PC-3 (cell line): Measurements from ENCODE around the gene TENT5C. TPM values are rescaled to one million over a fixed set of nuclear protein-coding genes. Genes with fewer than 3 reads are reported as not detected.

ENCODE experiments used
- ATAC-seq: fragments of 200-7000 bp; cut with Tn5 transposase; 2 replicates; pipeline ENCODE4 v1.9.1; 2020; ENCODE audit warnings: mild to moderate bottlenecking, moderate library complexity
- BruUV-seq: library from RNA; stranded (reverse); fragments of 400-500 nt; replicated peaks from 2 replicates; lab custom pipeline; 2021; lab: Mats Ljungman, UMichigan
- CTCF ChIA-PET: fragments of 300-600 bp; sonication (Branson Sonifier 250); formaldehyde crosslinking; loops from one replicate; lab custom pipeline; 2022; ENCODE audit warnings: antibody characterized with exemption; lab: Charles Lee
- POLR2A ChIA-PET: fragments of 300-600 bp; sonication (Branson Sonifier 250); formaldehyde crosslinking; loops from one replicate; lab custom pipeline; 2022; ENCODE audit warnings: antibody characterized with exemption; ENCODE audit not compliant: unreplicated experiment; lab: Charles Lee
- DNase-seq: peaks from one replicate; pipeline ENCODE4 v3.0.0-alpha.2; 2015
- H2AFZ ChIP-seq: fragments of 300-600 bp; sonication (generic); 2 replicates; pipeline ENCODE4 v1.6.0; 2016; ENCODE audit warnings: antibody characterized with exemption, low read length
- H3F3A ChIP-seq: fragments of 300-600 bp; sonication (generic); one replicate; pipeline ENCODE4 v1.6.0; 2017; ENCODE audit warnings: antibody characterized with exemption, low read length, control low read depth, mild to moderate bottlenecking; ENCODE audit not compliant: unreplicated experiment
- H3K27ac ChIP-seq: fragments of 300-600 bp; sonication (generic); 2 replicates; pipeline ENCODE4 v1.5.1; 2016; ENCODE audit warnings: mild to moderate bottlenecking, low read length
- H3K27me3 ChIP-seq: fragments of 300-600 bp; sonication (generic); 2 replicates; pipeline ENCODE4 v1.6.1; 2016; ENCODE audit warnings: low read length, mixed read lengths
- H3K36me3 ChIP-seq: fragments of 300-600 bp; sonication (generic); 2 replicates; pipeline ENCODE4 v1.6.1; 2016; ENCODE audit warnings: low read depth, mixed run types, low read length, mixed read lengths
- H3K4me1 ChIP-seq: fragments of 300-600 bp; sonication (generic); 2 replicates; pipeline ENCODE4 v1.5.1; 2016; ENCODE audit warnings: low read length; ENCODE audit not compliant: insufficient read depth
- H3K4me2 ChIP-seq: fragments of 300-600 bp; sonication (generic); 2 replicates; pipeline ENCODE4 v1.6.0; 2016; ENCODE audit warnings: low read length
- H3K4me3 ChIP-seq: fragments of 300-600 bp; sonication (generic); 2 replicates; pipeline ENCODE4 v1.5.1; 2016; ENCODE audit warnings: mild to moderate bottlenecking, low read length, mixed read lengths
- H3K79me2 ChIP-seq: fragments of 300-600 bp; sonication (generic); 2 replicates; pipeline ENCODE4 v1.6.1; 2017; ENCODE audit warnings: low read length, mixed read lengths
- H3K9ac ChIP-seq: fragments of 300-600 bp; sonication (generic); 2 replicates; pipeline ENCODE4 v1.6.0; 2016; ENCODE audit warnings: mild to moderate bottlenecking, low read length
- H3K9me2 ChIP-seq: fragments of 300-600 bp; sonication (generic); replicated peaks from 2 replicates; pipeline ENCODE4 v1.6.1; 2016; ENCODE audit warnings: mixed run types, low read length, mixed read lengths
- H3K9me3 ChIP-seq: fragments of 300-600 bp; sonication (generic); 2 replicates; pipeline ENCODE4 v1.6.1; 2016; ENCODE audit warnings: low read length, mixed read lengths
- H4K20me1 ChIP-seq: fragments of 300-600 bp; sonication (generic); 2 replicates; pipeline ENCODE4 v1.6.1; 2016; ENCODE audit warnings: low read length, mixed read lengths
- CTCF ChIP-seq: fragments of 300-600 bp; sonication (generic); conservative IDR thresholded peaks from 2 replicates; pipeline ENCODE4 v1.5.1; 2017; ENCODE audit warnings: antibody characterized with exemption, low read depth, mild to moderate bottlenecking, low read length
- EZH2 ChIP-seq: fragments of 300-600 bp; sonication (generic); IDR thresholded peaks from one replicate; pipeline ENCODE4 v1.6.1; 2017; ENCODE audit warnings: antibody characterized with exemption, mild to moderate bottlenecking, low read length; ENCODE audit not compliant: unreplicated experiment
- EZH2phosphoT487 ChIP-seq: fragments of 300-600 bp; sonication (generic); IDR thresholded peaks from 2 replicates; pipeline ENCODE4 v1.6.1; 2018; ENCODE audit warnings: mild to moderate bottlenecking, antibody characterized with exemption, low read length, borderline replicate concordance
- intact Hi-C: fragments of 100-400 bp; cut with micrococcal nuclease; formaldehyde crosslinking; loops from 2 replicates; pipeline ENCODE4 v1.9.0; 2023
- total RNA-seq: library from RNA; depleted of rRNA; stranded (reverse); fragments of >200 nt; gene quantifications from 2 replicates; pipeline ENCODE4 v1.2.3, GENCODE V29; 2014

TENT5C gene
- total RNA-seq, 1 experiment from 2014 or later = 2.4 TPM

- ATAC-seq (no peak), DNase-seq (no peak)
- ChIA-PET POLR2A (no interaction called here), CTCF (no interaction called here)
- Histone ChIP-seq H3K4me3 (no peak overlapping the region), H3K36me3 (no peaks in the 10 kb centered on the region), H3K4me2 (no peak overlapping the region), H3K4me1 (peaks cover 25% of the 10 kb centered on the region), H3K9me3 (no peaks in the 10 kb centered on the region), H3K27ac (no peak overlapping the region), H2AFZ (no peak overlapping the region), H3K27me3 (no peaks in the 10 kb centered on the region), H3K79me2 (0 out of 2 replicates have a peak, but pooled peaks cover 3% of the 10 kb centered on the region), H3K9me2 (no peaks in the 10 kb centered on the region), H3F3A (no peaks in the 10 kb centered on the region), H3K9ac (no peak overlapping the region), H4K20me1 (no peaks in the 10 kb centered on the region)
- no TSS peak for BruUV-seq
- intact Hi-C loops = loop anchor here (5.0 to 10.0 kb wide), 4 partner anchors 72 to 315 kb away; partner anchors contain the start of genes GDAP2, MAN1A2 and WDR3
- no peak for TF ChIP-seq EZH2phosphoT487
- no peak for TF ChIP-seq EZH2
- no peak for TF ChIP-seq CTCF
Observed at GRCh38 chr1:117609471-117609911, 3.6 kb downstream of the TENT5C start.

GRCh38 chr1:117610036-117610435, 4.2 kb downstream of the TENT5C start:
- ChIA-PET POLR2A (no interaction called here), CTCF (no interaction called here)
- intact Hi-C loops = no loop called here
- no peaks in the 10 kb centered on the region for H3K9me2 ChIP-seq
- 0 out of 2 replicates have a peak, but pooled peaks cover 3% of the 10 kb centered on the region for H3K79me2 ChIP-seq
- no peak overlapping the region for H3K27ac ChIP-seq
- ATAC-seq = no peak
- H3K9me3 ChIP-seq = no peaks in the 10 kb centered on the region
- H3K36me3 ChIP-seq = no peaks in the 10 kb centered on the region
- TF ChIP-seq CTCF = no peak
- no peak for TF ChIP-seq EZH2phosphoT487
- no peak for TF ChIP-seq EZH2
- H3K4me1 ChIP-seq = peaks cover 22% of the 10 kb centered on the region
- H3F3A ChIP-seq = no peaks in the 10 kb centered on the region
- H3K4me2 ChIP-seq = no peak overlapping the region
- no peak for DNase-seq
- no peaks in the 10 kb centered on the region for H3K27me3 ChIP-seq
- H4K20me1 ChIP-seq = no peaks in the 10 kb centered on the region
- H3K4me3 ChIP-seq = no peak overlapping the region
- no peak overlapping the region for H3K9ac ChIP-seq
- BruUV-seq = no TSS peak
- no peak overlapping the region for H2AFZ ChIP-seq

GRCh38 chr1:117611121-117611601, 5.3 kb downstream of the TENT5C start:
- intact Hi-C loops = no loop called here
- no peaks in the 10 kb centered on the region for H3K36me3 ChIP-seq
- H3K4me2 ChIP-seq = no peak overlapping the region
- CTCF ChIA-PET = no interaction called here
- H3F3A ChIP-seq = no peaks in the 10 kb centered on the region
- TF ChIP-seq CTCF (no peak), EZH2phosphoT487 (no peak), EZH2 (no peak)
- DNase-seq (no peak), ATAC-seq (no peak)
- 0 out of 2 replicates have a peak, but pooled peaks cover 3% of the 10 kb centered on the region for H3K79me2 ChIP-seq
- no peak overlapping the region for H3K27ac ChIP-seq
- POLR2A ChIA-PET = no interaction called here
- no TSS peak for BruUV-seq
- no peak overlapping the region for H3K9ac ChIP-seq
- H2AFZ ChIP-seq = no peak overlapping the region
- no peaks in the 10 kb centered on the region for H3K9me2 ChIP-seq
- no peaks in the 10 kb centered on the region for H3K9me3 ChIP-seq
- no peaks in the 10 kb centered on the region for H4K20me1 ChIP-seq
- no peak overlapping the region for H3K4me3 ChIP-seq
- H3K4me1 ChIP-seq = peaks cover 23% of the 10 kb centered on the region
- H3K27me3 ChIP-seq = no peaks in the 10 kb centered on the region
